Measurements from ENCODE around the gene C11orf24.

DNA sequence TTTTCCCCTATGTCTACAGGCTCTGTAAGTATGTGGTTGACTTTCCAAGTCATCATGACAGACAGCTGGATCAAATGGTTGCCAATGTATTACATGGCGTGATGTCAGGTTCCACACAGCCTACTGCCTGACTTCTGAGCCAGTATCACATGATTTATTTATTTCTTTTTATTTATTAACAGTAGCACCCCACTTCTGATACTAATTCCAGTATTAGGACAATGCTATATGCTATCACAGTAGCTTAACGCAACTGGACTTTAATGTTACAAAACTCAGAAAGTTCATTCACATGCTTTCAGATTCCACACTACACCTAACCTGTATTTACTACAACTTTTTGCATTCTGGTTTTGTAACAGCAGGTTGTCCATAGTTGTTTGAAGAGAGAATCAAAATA is 17.7 kb upstream of the C11orf24 start:
- TF ChIP-seq, protein P1, sequence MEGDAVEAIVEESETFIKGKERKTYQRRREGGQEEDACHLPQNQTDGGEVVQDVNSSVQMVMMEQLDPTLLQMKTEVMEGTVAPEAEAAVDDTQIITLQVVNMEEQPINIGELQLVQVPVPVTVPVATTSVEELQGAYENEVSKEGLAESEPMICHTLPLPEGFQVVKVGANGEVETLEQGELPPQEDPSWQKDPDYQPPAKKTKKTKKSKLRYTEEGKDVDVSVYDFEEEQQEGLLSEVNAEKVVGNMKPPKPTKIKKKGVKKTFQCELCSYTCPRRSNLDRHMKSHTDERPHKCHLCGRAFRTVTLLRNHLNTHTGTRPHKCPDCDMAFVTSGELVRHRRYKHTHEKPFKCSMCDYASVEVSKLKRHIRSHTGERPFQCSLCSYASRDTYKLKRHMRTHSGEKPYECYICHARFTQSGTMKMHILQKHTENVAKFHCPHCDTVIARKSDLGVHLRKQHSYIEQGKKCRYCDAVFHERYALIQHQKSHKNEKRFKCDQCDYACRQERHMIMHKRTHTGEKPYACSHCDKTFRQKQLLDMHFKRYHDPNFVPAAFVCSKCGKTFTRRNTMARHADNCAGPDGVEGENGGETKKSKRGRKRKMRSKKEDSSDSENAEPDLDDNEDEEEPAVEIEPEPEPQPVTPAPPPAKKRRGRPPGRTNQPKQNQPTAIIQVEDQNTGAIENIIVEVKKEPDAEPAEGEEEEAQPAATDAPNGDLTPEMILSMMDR (IDR thresholded peaks at IDR 0.05; ENCODE audit: low read depth, low read length), result no peak
- TF ChIP-seq, protein P2, sequence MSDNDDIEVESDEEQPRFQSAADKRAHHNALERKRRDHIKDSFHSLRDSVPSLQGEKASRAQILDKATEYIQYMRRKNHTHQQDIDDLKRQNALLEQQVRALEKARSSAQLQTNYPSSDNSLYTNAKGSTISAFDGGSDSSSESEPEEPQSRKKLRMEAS (IDR thresholded peaks at IDR 0.05; ENCODE audit: low read depth, low read length), result no peak
- no peak for TF ChIP-seq POLR2A (IDR thresholded peaks at IDR 0.05; ENCODE audit: extremely low read depth, insufficient read length)
- TF ChIP-seq MYC (IDR thresholded peaks at IDR 0.05; ENCODE audit: low read depth, low read length), result no peak

Measured in NB4 (cell line).